Stimulated activated CD4-positive, alpha-beta T cell treated with anti-CD3 and anti-CD28 coated beads, TNF-alpha, amount 100 ng/mL, for 48 hours (primary cell): ENCODE data around the gene NEDD8.
A peak's percentile ranks its signal among the peaks of the same experiment; 100 is the strongest.
"Not testable (repeated sequence)": the region's sequence is repeated elsewhere in the genome, so short reads cannot be mapped to it uniquely, and the experiment has no call there.

Source experiments
- DNase-seq, 3 donors: peaks; one replicate each; pipeline ENCODE4 v3.0.0-alpha.2; 2020; ENCODE audit warnings: low read depth in 3 of 3

NEDD8 gene

GRCh38 chr14:24247422-24247821, 15.3 kb upstream of the NEDD8 start:
- no peak for DNase-seq

GRCh38 chr14:24246765-24247212, 14.6 kb upstream of the NEDD8 start:
- no peak for DNase-seq

GRCh38 chr14:24245350-24245749, 13.2 kb upstream of the NEDD8 start:
- DNase-seq, result not testable (repeated sequence)

GRCh38 chr14:24243336-24243836, 11.2 kb upstream of the NEDD8 start:
- DNase-seq, result no peak

- DNase-seq, result peak; percentile 82 to 98 (median 86)
Observed at GRCh38 chr14:24241829-24242443, 9.8 kb upstream of the NEDD8 start.

- no peak for DNase-seq
Observed at GRCh38 chr14:24240110-24240918, 8.1 kb upstream of the NEDD8 start.

- no peak for DNase-seq
Observed at GRCh38 chr14:24238527-24239037, 6.4 kb upstream of the NEDD8 start.

GRCh38 chr14:24238123-24238522, 6.0 kb upstream of the NEDD8 start:
- DNase-seq, result no peak

- DNase-seq, result no peak
Observed at GRCh38 chr14:24237463-24237955, 5.3 kb upstream of the NEDD8 start.

GRCh38 chr14:24236689-24237462, 4.7 kb upstream of the NEDD8 start:
- no peak for DNase-seq

- no peak for DNase-seq
Observed at GRCh38 chr14:24235804-24236688, 3.9 kb upstream of the NEDD8 start.

- no peak for DNase-seq
Observed at GRCh38 chr14:24234095-24235005, 2.2 kb upstream of the NEDD8 start.

- no peak for DNase-seq
Observed at GRCh38 chr14:24233538-24233866, 1.3 kb upstream of the NEDD8 start.

GRCh38 chr14:24232645-24233537, 724 bp upstream of the NEDD8 start, which contains the start of gene GMPR2:
TSS of gene GMPR2 (plus strand) at chr14:24232929. CDS start at chr14:24233254, 325 bp downstream.
- peak in 1 of 3 donors; percentile 54 for DNase-seq

GRCh38 chr14:24231263-24232120, 675 bp downstream of the NEDD8 start:
- DNase-seq, result no peak

GRCh38 chr14:24228902-24229301, 3.3 kb downstream of the NEDD8 start:
- DNase-seq, result no peak

- DNase-seq, result no peak
Observed at GRCh38 chr14:24226473-24226872, 5.7 kb downstream of the NEDD8 start.

GRCh38 chr14:24224618-24225071, 7.5 kb downstream of the NEDD8 start:
- no peak for DNase-seq
